Testis (tissue), 2 donors: ENCODE results near the gene MMP8.

ENCODE experiments used
- POLR2A ChIP-seq: fragments of 450-650 bp; IDR thresholded peaks from one replicate; pipeline ENCODE4 v1.6.1; 2017; ENCODE audit warnings: antibody characterized with exemption, mild to moderate bottlenecking, moderate library complexity
- TF ChIP-seq, protein P1 (sequence below), 3 experiments: fragments of 450-650 bp in 2 of 3; fragments of 200-600 bp in 1 of 3; sonication (generic) in 1 of 3; IDR thresholded peaks; one replicate each; pipeline ENCODE4 v1.5.1; 2016 to 2019; ENCODE audit warnings: antibody characterized with exemption in 3 of 3, mild to moderate bottlenecking in 2 of 3, moderate library complexity in 1 of 3

DNA sequence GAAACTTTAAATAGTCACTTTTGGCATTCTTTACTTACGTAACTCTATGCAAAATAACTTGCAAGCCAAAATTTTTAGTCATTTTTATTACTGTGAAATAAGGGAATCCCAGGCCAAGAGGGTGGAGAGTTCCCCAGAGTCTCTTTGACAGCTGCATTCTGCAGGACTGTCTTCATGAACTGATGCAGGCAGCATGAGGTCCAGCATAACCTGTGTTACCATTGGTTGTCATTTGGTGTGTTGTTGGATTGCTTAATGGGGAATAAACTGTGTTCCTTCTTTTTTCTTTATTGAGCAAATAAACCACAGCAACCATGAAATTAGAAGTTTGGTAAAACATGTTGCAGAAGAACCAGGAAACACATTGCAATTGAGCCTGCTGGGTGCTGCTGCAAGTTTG, 43.8 kb downstream of the MMP8 start:
- TF ChIP-seq, protein P1, sequence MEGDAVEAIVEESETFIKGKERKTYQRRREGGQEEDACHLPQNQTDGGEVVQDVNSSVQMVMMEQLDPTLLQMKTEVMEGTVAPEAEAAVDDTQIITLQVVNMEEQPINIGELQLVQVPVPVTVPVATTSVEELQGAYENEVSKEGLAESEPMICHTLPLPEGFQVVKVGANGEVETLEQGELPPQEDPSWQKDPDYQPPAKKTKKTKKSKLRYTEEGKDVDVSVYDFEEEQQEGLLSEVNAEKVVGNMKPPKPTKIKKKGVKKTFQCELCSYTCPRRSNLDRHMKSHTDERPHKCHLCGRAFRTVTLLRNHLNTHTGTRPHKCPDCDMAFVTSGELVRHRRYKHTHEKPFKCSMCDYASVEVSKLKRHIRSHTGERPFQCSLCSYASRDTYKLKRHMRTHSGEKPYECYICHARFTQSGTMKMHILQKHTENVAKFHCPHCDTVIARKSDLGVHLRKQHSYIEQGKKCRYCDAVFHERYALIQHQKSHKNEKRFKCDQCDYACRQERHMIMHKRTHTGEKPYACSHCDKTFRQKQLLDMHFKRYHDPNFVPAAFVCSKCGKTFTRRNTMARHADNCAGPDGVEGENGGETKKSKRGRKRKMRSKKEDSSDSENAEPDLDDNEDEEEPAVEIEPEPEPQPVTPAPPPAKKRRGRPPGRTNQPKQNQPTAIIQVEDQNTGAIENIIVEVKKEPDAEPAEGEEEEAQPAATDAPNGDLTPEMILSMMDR (IDR thresholded peaks at IDR 0.05) = no peak
- TF ChIP-seq POLR2A = no peak
